BLaER1 (cell line): ENCODE data around the gene VRK1.
A peak's percentile ranks its signal among the peaks of the same experiment; 100 is the strongest.

Experiments
- H3K27ac ChIP-seq: shearing (Covaris generic); formaldehyde crosslinking; 2 replicates; pipeline ENCODE4 v1.8.1; 2022
- H3K27me3 ChIP-seq: shearing (Covaris generic); formaldehyde crosslinking; 2 replicates; pipeline ENCODE4 v1.8.1; 2022
- H3K36me3 ChIP-seq: shearing (Covaris generic); formaldehyde crosslinking; 2 replicates; pipeline ENCODE4 v1.8.1; 2022
- H3K4me1 ChIP-seq: shearing (Covaris generic); formaldehyde crosslinking; 2 replicates; pipeline ENCODE4 v1.8.1; 2022
- H3K4me2 ChIP-seq: shearing (Covaris generic); formaldehyde crosslinking; 2 replicates; pipeline ENCODE4 v1.8.1; 2022
- H3K4me3 ChIP-seq: shearing (Covaris generic); formaldehyde crosslinking; 2 replicates; pipeline ENCODE4 v1.8.1; 2022
- H3K9ac ChIP-seq: shearing (Covaris generic); formaldehyde crosslinking; 2 replicates; pipeline ENCODE4 v1.8.1; 2022
- H3K9me3 ChIP-seq: shearing (Covaris generic); formaldehyde crosslinking; 2 replicates; pipeline ENCODE4 v1.8.1; 2022
- H4K20me1 ChIP-seq: shearing (Covaris generic); formaldehyde crosslinking; 2 replicates; pipeline ENCODE4 v1.8.1; 2022
- Cebpa-rat ChIP-seq: shearing (Covaris generic); IDR thresholded peaks from 2 replicates; pipeline ENCODE4 v1.8.1; 2022

The VRK1 gene

DNA sequence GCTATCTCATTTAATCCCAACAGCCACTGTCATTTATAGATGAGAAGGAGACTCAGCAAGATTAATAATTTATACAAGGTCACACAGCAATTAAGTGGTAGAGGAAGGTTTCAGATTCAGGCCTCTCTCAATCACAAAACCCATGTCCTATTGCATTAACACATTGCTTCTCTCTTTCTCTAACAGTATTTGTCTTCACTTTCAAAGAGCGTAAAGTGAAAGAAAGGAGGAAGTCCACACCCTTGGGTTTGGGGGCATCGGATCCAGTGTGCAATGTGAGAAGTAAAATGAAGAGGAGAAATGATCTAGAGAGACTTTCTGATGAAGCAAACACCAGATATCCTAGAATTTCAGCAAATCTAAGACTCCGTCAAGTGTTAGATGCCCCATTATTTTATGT, 7.0 kb upstream of the VRK1 start:
- Histone ChIP-seq H4K20me1 (no peaks in the 10 kb centered on the region), H3K27me3 (no peaks in the 10 kb centered on the region), H3K36me3 (no peaks in the 10 kb centered on the region), H3K4me3 (no peak overlapping the region), H3K9me3 (no peaks in the 10 kb centered on the region), H3K27ac (no peak overlapping the region), H3K9ac (no peak overlapping the region), H3K4me1 (no peaks in the 10 kb centered on the region), H3K4me2 (no peak overlapping the region)
- TF ChIP-seq Cebpa-rat: no peak

DNA sequence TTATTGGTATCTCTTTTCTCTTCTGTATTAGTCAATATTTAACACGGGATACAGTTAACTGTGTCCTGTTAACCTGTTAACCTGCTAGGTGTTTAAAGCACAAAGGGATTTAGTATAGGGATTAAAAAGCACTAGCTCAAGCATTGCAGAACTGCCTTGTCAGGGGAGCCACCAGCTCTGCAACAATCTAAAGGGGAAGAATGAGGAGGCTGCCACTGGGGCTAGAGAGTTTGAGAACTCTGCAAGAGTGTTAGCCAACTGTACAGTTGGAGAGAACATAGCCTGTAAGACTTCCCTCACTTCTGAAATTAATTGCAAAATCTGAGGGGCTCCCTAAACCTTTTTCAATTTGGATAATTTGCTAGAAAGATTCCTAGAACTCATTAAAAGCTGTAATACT, 6.5 kb upstream of the VRK1 start:
- H3K4me3 ChIP-seq: no peak overlapping the region
- H3K9ac ChIP-seq: no peak overlapping the region
- H3K27me3 ChIP-seq: no peaks in the 10 kb centered on the region
- no peak for TF ChIP-seq Cebpa-rat
- H3K36me3 ChIP-seq: no peaks in the 10 kb centered on the region
- H3K9me3 ChIP-seq: no peaks in the 10 kb centered on the region
- H3K27ac ChIP-seq: no peak overlapping the region
- H3K4me2 ChIP-seq: no peak overlapping the region
- H3K4me1 ChIP-seq: no peaks in the 10 kb centered on the region
- no peaks in the 10 kb centered on the region for H4K20me1 ChIP-seq

DNA sequence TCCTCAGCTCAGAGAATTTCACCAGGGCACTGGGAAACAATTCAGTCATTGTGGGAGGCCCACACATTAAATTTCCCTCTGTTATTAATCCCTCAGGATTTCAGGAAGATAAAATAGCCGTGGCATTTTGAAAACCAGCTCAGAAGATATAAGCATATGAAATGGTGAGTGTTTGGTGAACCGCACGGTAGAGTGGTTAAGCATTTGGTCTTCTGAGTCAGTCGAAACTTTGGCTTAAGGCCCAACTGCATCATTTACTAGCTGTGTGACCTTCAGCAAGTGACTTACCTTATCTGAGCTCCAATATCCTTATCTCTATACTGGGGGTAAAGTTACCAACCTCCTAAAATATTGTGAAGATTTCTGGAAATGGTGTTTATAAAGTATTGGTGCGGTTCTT, 5.2 kb upstream of the VRK1 start:
- Histone ChIP-seq H3K9me3 (no peaks in the 10 kb centered on the region), H3K4me3 (no peak overlapping the region), H3K9ac (no peak overlapping the region), H3K27me3 (no peaks in the 10 kb centered on the region), H3K36me3 (no peaks in the 10 kb centered on the region), H3K4me2 (no peak overlapping the region), H3K27ac (no peak overlapping the region), H4K20me1 (no peaks in the 10 kb centered on the region), H3K4me1 (no peaks in the 10 kb centered on the region)
- no peak for TF ChIP-seq Cebpa-rat

DNA sequence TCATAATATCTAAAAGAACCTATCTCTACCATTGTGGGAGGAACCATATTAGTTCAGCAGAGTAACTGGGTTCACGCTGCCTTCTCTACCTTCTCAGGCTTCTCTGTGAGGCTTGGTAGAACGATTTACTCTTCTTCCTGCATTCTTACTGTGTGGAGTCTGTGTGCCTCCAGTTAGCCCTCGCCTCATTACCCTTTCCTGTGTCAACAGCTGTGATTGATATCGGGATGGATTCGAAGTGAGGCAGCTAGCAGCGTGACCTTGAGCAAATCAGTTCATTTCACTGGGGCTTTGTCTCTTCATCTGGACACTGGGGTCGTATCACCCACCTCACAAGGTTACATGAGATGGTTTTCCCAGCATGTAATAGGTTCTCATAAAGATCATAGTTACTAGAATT, 4.6 kb upstream of the VRK1 start:
- Histone ChIP-seq H3K27me3 (no peaks in the 10 kb centered on the region), H3K4me2 (no peak overlapping the region), H3K4me3 (no peak overlapping the region), H3K9ac (no peak overlapping the region), H3K4me1 (no peaks in the 10 kb centered on the region), H3K36me3 (no peaks in the 10 kb centered on the region), H3K27ac (no peak overlapping the region), H4K20me1 (peaks cover 3% of the 10 kb centered on the region), H3K9me3 (no peaks in the 10 kb centered on the region)
- no peak for TF ChIP-seq Cebpa-rat

DNA sequence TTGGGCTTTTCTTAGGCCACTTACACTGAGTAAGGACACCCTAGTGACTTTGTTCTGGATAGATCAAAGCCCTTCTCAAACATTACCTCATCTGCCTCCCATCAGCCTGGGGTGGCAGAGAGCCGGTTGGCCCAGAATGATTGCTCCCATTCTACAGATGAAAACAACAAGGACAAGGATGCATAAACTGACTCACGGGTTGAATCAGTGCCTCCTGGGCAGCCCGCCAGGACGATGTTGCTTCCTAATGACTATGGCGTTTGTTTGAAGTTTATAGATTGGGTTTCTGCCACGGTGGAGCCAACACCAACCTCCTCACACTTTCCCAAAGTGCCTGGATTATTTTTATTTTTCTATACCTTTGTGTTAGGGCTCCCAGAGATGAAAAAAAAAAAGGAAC, 3.6 kb upstream of the VRK1 start:
- H4K20me1 ChIP-seq: peaks cover 12% of the 10 kb centered on the region
- no peak overlapping the region for H3K27ac ChIP-seq
- H3K9me3 ChIP-seq: no peaks in the 10 kb centered on the region
- H3K27me3 ChIP-seq: no peaks in the 10 kb centered on the region
- no peak overlapping the region for H3K4me3 ChIP-seq
- no peak overlapping the region for H3K9ac ChIP-seq
- peaks cover 3% of the 10 kb centered on the region for H3K4me1 ChIP-seq
- TF ChIP-seq Cebpa-rat: no peak
- no peaks in the 10 kb centered on the region for H3K36me3 ChIP-seq
- H3K4me2 ChIP-seq: no peak overlapping the region

DNA sequence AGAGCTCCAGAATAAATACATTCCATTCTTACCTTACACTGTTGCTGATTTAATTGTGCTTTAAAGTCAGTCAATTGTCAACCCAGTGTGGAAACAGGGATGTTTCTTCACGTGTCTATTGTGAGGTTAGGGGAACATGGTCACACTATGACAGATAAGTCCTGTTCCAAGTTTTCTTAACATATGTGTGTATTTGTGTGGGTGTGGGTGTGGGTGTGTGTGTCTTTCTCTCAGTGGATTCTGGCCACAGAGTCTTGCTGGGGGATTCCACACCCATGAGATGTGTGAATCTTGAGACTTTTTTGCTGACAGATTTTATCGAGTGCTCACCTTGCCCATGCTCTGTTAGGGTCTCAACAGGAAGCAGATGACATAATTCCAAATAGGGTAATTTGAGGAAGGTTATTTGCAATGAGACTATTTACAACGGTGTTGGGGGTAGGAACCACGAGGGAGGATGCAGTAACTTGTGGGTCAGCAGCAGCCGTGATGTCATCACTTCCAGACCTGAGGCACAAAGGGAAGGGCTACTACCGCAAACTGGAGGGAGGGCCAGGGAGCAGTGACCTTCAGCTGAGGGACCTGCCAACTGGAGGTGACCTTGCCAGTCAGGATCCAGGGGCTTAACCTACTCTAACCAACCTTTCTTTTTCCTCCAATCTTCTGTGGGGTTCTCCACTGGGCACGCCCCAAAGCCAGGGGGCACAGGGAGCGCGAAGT, 1.9 kb upstream of the VRK1 start:
- H3K4me2 ChIP-seq: no peak overlapping the region
- no peak overlapping the region for H3K9ac ChIP-seq
- H3K36me3 ChIP-seq: no peaks in the 10 kb centered on the region; the same call in 1 of the 2 replicates
- no peak overlapping the region for H3K4me3 ChIP-seq
- H3K27ac ChIP-seq: no peak overlapping the region
- TF ChIP-seq Cebpa-rat: no peak
- peaks cover 28% of the 10 kb centered on the region for H4K20me1 ChIP-seq
- H3K27me3 ChIP-seq: no peaks in the 10 kb centered on the region
- H3K9me3 ChIP-seq: no peaks in the 10 kb centered on the region
- H3K4me1 ChIP-seq: peaks cover 16% of the 10 kb centered on the region

DNA sequence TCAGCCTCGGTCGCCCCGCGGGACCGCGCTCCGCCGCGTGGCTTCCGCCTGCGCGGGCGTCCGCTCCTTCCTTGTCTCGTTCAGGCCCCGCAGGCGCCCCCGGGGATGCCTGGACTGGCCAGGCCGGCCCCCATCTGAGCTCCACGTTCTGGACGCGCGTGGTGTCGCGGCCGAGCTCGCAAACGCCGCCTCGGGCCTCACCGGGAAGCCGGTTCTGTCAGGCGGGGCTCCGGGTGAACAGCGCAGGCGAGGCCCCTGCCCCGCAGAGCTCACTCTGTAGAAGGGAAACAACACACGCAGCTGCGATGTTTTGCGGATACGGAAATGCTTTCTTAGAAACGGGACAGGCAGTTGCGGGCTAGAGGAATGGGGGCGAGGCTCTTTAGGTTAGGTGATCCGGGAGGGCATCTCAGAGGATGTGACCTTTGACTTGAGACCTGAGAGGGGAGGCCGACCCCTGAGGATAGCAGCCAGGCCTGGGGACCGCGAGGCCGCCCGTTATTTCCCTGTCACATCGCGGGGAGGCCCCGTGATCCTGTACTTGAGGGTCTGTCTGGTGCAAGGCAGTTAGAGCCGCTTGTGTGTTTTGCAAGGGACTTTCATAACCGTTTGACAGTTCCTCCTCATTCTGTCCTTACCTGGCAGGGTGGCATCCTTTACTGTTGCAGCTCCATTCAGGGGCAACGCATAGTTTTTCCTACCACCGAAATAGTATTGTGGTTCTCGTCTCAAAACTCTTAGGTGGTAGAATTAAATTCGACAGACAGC, 584 bp downstream of the VRK1 start:
- peak overlapping the region; percentile 91 for H3K4me3 ChIP-seq
- H3K4me2 ChIP-seq: peak overlapping the region; percentile 80
- no peak for TF ChIP-seq Cebpa-rat
- H3K27ac ChIP-seq: peak overlapping the region; percentile 96
- H3K27me3 ChIP-seq: no peaks in the 10 kb centered on the region
- H3K9me3 ChIP-seq: no peaks in the 10 kb centered on the region; the same call in 1 of the 2 replicates
- peaks cover 52% of the 10 kb centered on the region for H4K20me1 ChIP-seq
- no peaks in the 10 kb centered on the region; the same call in 1 of the 2 replicates for H3K36me3 ChIP-seq
- H3K9ac ChIP-seq: peak overlapping the region; percentile 93
- H3K4me1 ChIP-seq: peaks cover 16% of the 10 kb centered on the region

DNA sequence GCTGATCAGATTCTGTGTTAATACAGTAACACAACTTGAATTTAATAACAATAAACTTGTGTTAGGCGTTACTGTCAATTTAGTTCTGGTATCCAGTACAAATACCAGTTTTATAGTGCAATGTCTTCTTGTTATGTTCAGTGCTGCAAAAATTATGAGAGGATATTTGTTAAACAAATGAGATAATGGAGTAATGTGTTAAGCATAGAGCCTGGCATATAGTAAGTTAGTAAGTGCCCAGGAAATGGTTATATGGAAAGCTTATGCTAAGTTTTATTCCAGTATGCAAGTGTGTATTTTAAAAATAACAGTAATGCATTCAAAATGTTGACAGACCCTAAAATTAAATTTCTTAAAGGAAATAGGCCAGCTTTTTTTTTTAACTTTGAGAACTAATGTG, 1.8 kb downstream of the VRK1 start:
- peak overlapping the region; percentile 80 for H3K4me2 ChIP-seq

DNA sequence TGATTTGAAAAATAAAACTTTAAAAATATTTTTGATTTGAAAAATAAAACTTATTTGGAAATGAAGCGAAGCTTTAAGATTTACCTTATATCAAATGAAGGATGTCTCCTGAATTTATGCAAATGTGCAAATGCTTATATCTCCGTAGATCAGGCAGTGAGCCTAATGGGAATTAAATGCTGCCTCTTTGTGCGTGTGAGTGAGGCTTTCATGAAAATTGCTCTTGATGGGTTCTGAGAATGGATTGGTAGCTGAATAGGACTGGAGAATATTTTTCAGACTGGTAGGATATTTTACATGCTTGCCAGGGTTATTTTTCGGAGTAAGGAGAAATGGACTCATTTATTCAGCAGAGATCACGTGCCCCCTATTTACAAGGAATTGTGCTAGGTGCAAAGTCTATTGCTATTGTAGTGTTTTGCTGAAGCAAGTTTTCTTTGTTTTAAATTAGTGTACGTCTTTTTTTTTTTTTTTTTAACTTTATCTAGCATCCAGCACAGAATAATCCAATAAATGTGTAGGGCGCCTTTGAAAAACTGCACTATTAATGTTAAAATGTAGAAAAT, 2.4 kb downstream of the VRK1 start:
- Histone ChIP-seq H4K20me1 (peaks cover 70% of the 10 kb centered on the region), H3K9ac (no peak overlapping the region), H3K9me3 (no peaks in the 10 kb centered on the region; the same call in 1 of the 2 replicates), H3K36me3 (peaks cover 3% of the 10 kb centered on the region), H3K4me3 (no peak overlapping the region), H3K27me3 (no peaks in the 10 kb centered on the region), H3K27ac (no peak overlapping the region), H3K4me1 (peaks cover 16% of the 10 kb centered on the region), H3K4me2 (peak overlapping the region; percentile 51)
- no peak for TF ChIP-seq Cebpa-rat

More for the DNA sequence above, 1.8 kb downstream of the VRK1 start:
- H3K36me3 ChIP-seq: no peaks in the 10 kb centered on the region; the same call in none of the 2 replicates
- TF ChIP-seq Cebpa-rat: no peak
- peak overlapping the region; percentile 91; the same call in 1 of the 2 replicates for H3K4me3 ChIP-seq
- no peaks in the 10 kb centered on the region for H3K27me3 ChIP-seq
- no peak overlapping the region for H3K27ac ChIP-seq
- H3K9me3 ChIP-seq: no peaks in the 10 kb centered on the region; the same call in 1 of the 2 replicates
- H4K20me1 ChIP-seq: peaks cover 64% of the 10 kb centered on the region
- H3K4me1 ChIP-seq: peaks cover 16% of the 10 kb centered on the region
- H3K9ac ChIP-seq: no peak overlapping the region

DNA sequence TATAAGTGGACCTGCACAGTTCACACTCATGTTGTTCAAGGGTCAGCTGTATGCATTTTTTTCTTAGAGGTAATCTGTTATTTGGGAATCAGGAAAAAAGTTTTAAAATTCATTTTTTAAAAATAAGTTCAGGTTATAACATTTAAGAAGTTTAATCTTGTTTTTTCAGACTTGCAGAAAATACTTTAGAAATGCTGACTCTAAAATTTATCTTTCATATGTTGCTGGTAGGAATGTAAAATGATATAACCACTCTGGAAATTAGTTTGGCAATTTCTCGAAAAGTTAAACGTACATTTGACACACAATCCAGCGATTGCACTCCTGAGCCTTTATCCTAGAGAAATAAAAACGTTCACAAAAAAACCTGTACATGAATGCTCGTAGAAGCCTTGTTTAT, 4.7 kb downstream of the VRK1 start:
- no peak overlapping the region for H3K4me3 ChIP-seq
- no peak for TF ChIP-seq Cebpa-rat
- no peak overlapping the region for H3K27ac ChIP-seq
- H3K4me2 ChIP-seq: no peak overlapping the region
- H3K9me3 ChIP-seq: no peaks in the 10 kb centered on the region; the same call in 1 of the 2 replicates
- peaks cover 17% of the 10 kb centered on the region for H3K36me3 ChIP-seq
- no peaks in the 10 kb centered on the region for H3K27me3 ChIP-seq
- H4K20me1 ChIP-seq: peaks cover 91% of the 10 kb centered on the region
- no peak overlapping the region for H3K9ac ChIP-seq
- peaks cover 16% of the 10 kb centered on the region for H3K4me1 ChIP-seq
